Measurements from ENCODE around the gene ARPC5.

DNA sequence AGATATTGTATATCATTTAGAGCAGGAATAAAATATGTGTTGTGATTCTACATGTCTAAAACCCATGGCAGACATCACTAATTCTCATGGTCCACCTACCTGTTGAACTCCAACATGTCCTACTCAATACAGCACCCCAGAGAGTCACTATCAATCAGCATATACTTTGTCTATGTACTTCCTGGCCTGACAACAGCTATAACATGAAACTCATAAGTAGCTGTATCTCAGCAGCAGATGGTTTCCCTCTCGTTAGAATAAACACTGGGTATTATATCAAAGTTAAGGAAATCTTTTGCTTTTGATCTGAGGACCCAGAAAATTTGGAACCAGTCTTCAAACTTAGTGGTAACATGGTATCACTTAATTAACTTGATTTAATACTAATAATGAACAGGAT, 15.8 kb downstream of the ARPC5 start:
- TF ChIP-seq, protein P1, sequence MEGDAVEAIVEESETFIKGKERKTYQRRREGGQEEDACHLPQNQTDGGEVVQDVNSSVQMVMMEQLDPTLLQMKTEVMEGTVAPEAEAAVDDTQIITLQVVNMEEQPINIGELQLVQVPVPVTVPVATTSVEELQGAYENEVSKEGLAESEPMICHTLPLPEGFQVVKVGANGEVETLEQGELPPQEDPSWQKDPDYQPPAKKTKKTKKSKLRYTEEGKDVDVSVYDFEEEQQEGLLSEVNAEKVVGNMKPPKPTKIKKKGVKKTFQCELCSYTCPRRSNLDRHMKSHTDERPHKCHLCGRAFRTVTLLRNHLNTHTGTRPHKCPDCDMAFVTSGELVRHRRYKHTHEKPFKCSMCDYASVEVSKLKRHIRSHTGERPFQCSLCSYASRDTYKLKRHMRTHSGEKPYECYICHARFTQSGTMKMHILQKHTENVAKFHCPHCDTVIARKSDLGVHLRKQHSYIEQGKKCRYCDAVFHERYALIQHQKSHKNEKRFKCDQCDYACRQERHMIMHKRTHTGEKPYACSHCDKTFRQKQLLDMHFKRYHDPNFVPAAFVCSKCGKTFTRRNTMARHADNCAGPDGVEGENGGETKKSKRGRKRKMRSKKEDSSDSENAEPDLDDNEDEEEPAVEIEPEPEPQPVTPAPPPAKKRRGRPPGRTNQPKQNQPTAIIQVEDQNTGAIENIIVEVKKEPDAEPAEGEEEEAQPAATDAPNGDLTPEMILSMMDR (IDR thresholded peaks at IDR 0.05; ENCODE audit: low read length) = no peak
- TF ChIP-seq EZH2 (IDR thresholded peaks at IDR 0.05; ENCODE audit: borderline replicate concordance, low read length) = no peak

Data from OCI-LY1 (cell line).